GM12875 (cell line): ENCODE measurements around the gene TTLL4.

Source experiments
- H3K4me3 ChIP-seq: one replicate; pipeline ENCODE4 v1.5.1; 2011; ENCODE audit warnings: low read depth, low read length, control low read depth
- TF ChIP-seq, protein P1 (sequence below): IDR thresholded peaks from 2 replicates; pipeline ENCODE4 v1.5.1; 2011; ENCODE audit warnings: low read depth, mild to moderate bottlenecking, control low read depth, inconsistent platforms, low read length, moderate library complexity, borderline replicate concordance; ENCODE audit not compliant: insufficient read depth

The TTLL4 gene

DNA sequence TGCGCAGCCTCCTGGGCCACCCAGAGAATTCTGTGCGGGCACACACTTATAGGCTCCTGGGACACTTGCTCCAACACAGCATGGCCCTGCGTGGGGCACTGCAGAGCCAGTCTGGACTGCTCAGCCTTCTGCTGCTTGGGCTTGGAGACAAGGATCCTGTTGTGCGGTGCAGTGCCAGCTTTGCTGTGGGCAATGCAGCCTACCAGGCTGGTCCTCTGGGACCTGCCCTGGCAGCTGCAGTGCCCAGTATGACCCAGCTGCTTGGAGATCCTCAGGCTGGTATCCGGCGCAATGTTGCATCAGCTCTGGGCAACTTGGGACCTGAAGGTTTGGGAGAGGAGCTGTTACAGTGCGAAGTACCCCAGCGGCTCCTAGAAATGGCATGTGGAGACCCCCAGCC is 11.8 kb upstream of the TTLL4 start:
- TF ChIP-seq, protein P1, sequence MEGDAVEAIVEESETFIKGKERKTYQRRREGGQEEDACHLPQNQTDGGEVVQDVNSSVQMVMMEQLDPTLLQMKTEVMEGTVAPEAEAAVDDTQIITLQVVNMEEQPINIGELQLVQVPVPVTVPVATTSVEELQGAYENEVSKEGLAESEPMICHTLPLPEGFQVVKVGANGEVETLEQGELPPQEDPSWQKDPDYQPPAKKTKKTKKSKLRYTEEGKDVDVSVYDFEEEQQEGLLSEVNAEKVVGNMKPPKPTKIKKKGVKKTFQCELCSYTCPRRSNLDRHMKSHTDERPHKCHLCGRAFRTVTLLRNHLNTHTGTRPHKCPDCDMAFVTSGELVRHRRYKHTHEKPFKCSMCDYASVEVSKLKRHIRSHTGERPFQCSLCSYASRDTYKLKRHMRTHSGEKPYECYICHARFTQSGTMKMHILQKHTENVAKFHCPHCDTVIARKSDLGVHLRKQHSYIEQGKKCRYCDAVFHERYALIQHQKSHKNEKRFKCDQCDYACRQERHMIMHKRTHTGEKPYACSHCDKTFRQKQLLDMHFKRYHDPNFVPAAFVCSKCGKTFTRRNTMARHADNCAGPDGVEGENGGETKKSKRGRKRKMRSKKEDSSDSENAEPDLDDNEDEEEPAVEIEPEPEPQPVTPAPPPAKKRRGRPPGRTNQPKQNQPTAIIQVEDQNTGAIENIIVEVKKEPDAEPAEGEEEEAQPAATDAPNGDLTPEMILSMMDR, result no peak
- H3K4me3 ChIP-seq, result no peak overlapping the region

DNA sequence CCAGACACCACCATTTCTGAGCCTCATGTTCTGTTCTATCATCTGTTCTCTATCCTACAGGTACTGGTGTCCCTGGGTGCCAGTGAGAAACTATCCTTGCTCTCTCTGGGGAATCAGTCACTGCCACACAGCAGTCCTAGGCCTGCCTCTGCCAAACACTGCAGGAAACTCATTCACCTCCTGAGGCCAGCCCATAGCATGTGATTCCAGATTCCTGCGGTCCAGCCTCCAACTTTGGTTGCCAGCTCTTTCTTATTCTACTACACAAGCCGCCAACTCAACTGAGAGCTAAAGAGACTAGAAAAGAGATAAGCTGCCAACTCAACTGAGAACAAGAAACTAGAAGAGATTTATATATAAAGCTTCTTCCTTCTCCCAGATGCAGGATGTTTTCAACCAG is 8.8 kb upstream of the TTLL4 start:
- TF ChIP-seq, protein P1, result no peak
- no peak overlapping the region for H3K4me3 ChIP-seq

DNA sequence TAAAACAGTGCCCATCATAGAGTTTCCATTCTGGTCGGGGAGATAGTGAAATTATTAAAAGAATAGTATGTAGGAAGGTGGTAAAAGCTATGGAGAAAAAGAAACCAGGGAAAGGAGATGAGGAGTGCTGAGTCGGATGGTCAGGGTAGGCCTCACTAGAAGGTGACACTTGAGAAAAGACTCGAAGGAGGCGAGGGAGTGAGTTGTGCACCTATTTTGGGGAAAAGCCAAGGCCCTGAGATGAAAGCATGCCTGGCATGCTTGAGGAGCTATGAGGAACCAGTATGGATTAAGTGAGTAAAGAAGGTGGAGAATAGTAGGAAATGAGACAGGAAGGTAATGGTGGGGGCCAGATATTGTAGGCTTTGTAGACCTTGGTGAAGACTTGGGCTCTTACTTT is 7.3 kb upstream of the TTLL4 start:
- TF ChIP-seq, protein P1, result no peak
- no peak overlapping the region for H3K4me3 ChIP-seq

DNA sequence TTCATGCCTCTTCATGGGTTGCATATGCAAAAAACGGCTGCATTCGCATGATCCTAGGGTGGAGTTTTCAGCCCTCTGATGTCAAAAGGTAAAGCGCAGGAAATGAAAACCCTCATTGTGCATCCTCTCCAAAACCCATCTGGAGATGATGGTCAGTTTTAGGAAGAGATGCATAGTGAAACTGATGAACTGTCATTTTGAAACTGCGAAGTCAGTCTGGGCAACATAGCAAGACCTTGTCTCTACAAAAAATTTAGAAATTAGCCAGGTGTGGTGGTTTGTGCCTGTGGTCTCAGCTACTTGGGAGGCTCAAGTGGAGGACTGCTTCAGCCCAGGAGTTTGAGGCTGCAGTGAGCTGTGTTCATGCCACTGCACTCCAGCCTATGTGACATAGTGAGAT is 2.5 kb upstream of the TTLL4 start:
- no peak overlapping the region for H3K4me3 ChIP-seq
- TF ChIP-seq, protein P1, result no peak

DNA sequence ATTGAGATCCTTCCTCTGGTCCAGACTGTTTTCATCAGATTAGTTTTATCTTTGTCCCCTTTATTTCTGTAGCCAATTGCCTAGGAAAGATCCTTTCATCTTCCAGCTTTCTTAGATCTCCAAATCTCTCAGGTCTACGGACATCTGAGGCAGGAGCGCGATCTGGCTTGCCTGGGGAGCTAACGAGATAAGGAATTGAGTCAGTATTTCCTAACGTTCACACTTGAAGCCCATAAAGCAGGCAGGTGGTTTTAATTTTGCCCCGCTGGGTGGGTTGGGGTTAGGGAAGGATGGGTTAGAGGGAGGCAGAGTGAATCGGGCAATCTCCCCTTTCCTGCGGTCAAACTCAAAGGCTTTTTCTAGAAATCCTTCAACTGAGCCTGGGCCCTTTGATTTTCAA is 727 bp upstream of the TTLL4 start:
- H3K4me3 ChIP-seq, result no peak overlapping the region
- TF ChIP-seq, protein P1, result no peak

DNA sequence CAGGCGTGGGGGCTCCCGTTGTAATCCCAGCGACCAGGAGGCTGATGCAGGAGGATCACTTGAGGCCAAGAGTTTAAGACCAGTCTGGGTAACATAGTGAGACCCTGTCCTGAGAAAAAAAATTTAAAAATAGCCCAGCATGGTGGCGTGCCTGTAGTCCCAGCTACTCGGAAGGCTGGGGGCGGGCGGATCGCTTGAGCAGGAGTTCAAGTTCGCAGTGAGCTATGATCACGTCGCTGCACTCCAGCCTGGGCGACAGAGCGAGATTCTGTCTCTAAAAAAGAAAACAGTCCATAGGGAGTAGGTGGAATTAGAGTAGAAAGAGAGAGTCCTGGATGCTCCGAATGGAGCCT is 325 bp upstream of the TTLL4 start:
- TF ChIP-seq, protein P1, result no peak
- H3K4me3 ChIP-seq, result no peak overlapping the region

DNA sequence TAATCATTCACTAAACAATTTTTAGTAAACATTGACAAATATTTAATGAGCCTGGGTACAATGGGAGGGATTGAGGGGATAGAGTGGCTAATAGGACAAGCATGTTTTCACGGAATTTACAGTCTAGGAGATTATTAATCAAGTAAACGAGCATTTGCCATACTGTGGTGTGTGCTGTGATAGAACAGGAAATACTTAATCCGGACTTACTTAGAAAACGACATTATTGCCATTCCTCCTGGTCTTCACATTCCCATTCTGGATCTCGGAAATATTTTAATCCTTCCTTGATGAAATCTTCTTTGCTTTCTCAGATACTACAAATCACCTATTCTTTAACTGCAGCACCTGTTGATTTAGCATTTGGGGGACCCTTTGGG is 905 bp downstream of the TTLL4 start:
- TF ChIP-seq, protein P1, result no peak
- peak overlapping the region; percentile 88 for H3K4me3 ChIP-seq
